SK-N-SH treated with all-trans-retinoic acid at 6 μM for 48 hours (cell line): ENCODE results near the gene NSUN4.

Source experiments
- ATAC-seq: fragments of 200-7000 bp; cut with Tn5 transposase; 3 replicates; pipeline ENCODE4 v1.9.1; 2020; ENCODE audit warnings: mild to moderate bottlenecking, moderate library complexity
- ARNTL ChIP-seq: fragments of 450-650 bp; formaldehyde crosslinking; IDR thresholded peaks from 2 replicates; pipeline ENCODE4 v1.5.0; 2020; ENCODE audit warnings: low read depth, mild to moderate bottlenecking, moderate library complexity, borderline replicate concordance
- BACH2 ChIP-seq: fragments of 250-450 bp; sonication (Bioruptor Pico); IDR thresholded peaks from 2 replicates; pipeline ENCODE4 v1.9.0; 2021; ENCODE audit warnings: mild to moderate bottlenecking, borderline replicate concordance
- CREB5 ChIP-seq: fragments of 250-450 bp; sonication (Bioruptor Pico); IDR thresholded peaks from 2 replicates; pipeline ENCODE4 v1.5.1; 2020; ENCODE audit warnings: low read depth, mild to moderate bottlenecking, moderate library complexity
- CSDC2 ChIP-seq: fragments of 250-450 bp; sonication (Bioruptor Pico); IDR thresholded peaks from 2 replicates; pipeline ENCODE4 v1.5.0; 2020; ENCODE audit warnings: mild to moderate bottlenecking, moderate library complexity
- CSRNP3 ChIP-seq: fragments of 250-450 bp; sonication (Bioruptor Pico); IDR thresholded peaks from 2 replicates; pipeline ENCODE4 v1.5.1; 2021; ENCODE audit warnings: mild to moderate bottlenecking, moderate library complexity
- ESRRG ChIP-seq: fragments of 250-450 bp; sonication (Bioruptor Pico); IDR thresholded peaks from 2 replicates; pipeline ENCODE4 v1.6.1; 2021; ENCODE audit warnings: mild to moderate bottlenecking
- GLIS3 ChIP-seq: fragments of 250-450 bp; sonication (Bioruptor Pico); IDR thresholded peaks from 2 replicates; pipeline ENCODE4 v1.5.0; 2020; ENCODE audit warnings: mild to moderate bottlenecking, moderate library complexity
- ISL1 ChIP-seq: fragments of 250-450 bp; sonication (Bioruptor Pico); IDR thresholded peaks from 2 replicates; pipeline ENCODE4 v2.1.2; 2022; ENCODE audit warnings: mild to moderate bottlenecking, moderate library complexity
- OSR1 ChIP-seq: fragments of 250-450 bp; sonication (Bioruptor Pico); IDR thresholded peaks from 2 replicates; pipeline ENCODE4 v1.8.0; 2022; ENCODE audit warnings: moderate library complexity, mild to moderate bottlenecking, inconsistent platforms
- PATZ1 ChIP-seq: fragments of 250-450 bp; sonication (Bioruptor Pico); IDR thresholded peaks from 2 replicates; pipeline ENCODE4 v1.8.0; 2020; ENCODE audit warnings: mild to moderate bottlenecking, moderate library complexity, borderline replicate concordance
- POU6F1 ChIP-seq: fragments of 250-450 bp; sonication (Bioruptor Pico); IDR thresholded peaks from 2 replicates; pipeline ENCODE4 v1.8.0; 2021; ENCODE audit warnings: low read depth, mild to moderate bottlenecking, moderate library complexity, borderline replicate concordance
- PPARA ChIP-seq: fragments of 250-450 bp; sonication (Bioruptor Pico); IDR thresholded peaks from 2 replicates; pipeline ENCODE4 v1.5.0; 2020; ENCODE audit warnings: mild to moderate bottlenecking, borderline replicate concordance
- RARB ChIP-seq: fragments of 250-450 bp; sonication (Bioruptor Pico); IDR thresholded peaks from 2 replicates; pipeline ENCODE4 v1.8.0; 2021; ENCODE audit warnings: mild to moderate bottlenecking, moderate library complexity
- SNAI2 ChIP-seq: fragments of 250-450 bp; sonication (Bioruptor Pico); IDR thresholded peaks from 2 replicates; pipeline ENCODE4 v1.5.0; 2020; ENCODE audit warnings: mild to moderate bottlenecking, moderate library complexity
- TCF4 ChIP-seq: fragments of 250-450 bp; sonication (Bioruptor Pico); IDR thresholded peaks from 2 replicates; pipeline ENCODE4 v1.8.0; 2021; ENCODE audit warnings: mild to moderate bottlenecking, moderate library complexity, borderline replicate concordance
- TOX ChIP-seq: fragments of 250-450 bp; sonication (Bioruptor Pico); IDR thresholded peaks from 2 replicates; pipeline ENCODE4 v1.8.0; 2021; ENCODE audit warnings: mild to moderate bottlenecking, moderate library complexity, borderline replicate concordance
- TSHZ2 ChIP-seq: fragments of 250-450 bp; sonication (Bioruptor Pico); IDR thresholded peaks from 2 replicates; pipeline ENCODE4 v1.5.0; 2020; ENCODE audit warnings: mild to moderate bottlenecking, moderate library complexity
- ZC3H10 ChIP-seq: fragments of 250-450 bp; sonication (Bioruptor Pico); IDR thresholded peaks from 2 replicates; pipeline ENCODE4 v1.5.1; 2021; ENCODE audit warnings: mild to moderate bottlenecking, moderate library complexity
- ZFP3 ChIP-seq: fragments of 250-450 bp; sonication (Bioruptor Pico); IDR thresholded peaks from 2 replicates; pipeline ENCODE4 v1.5.0; 2020; ENCODE audit warnings: mild to moderate bottlenecking, moderate library complexity
- ZFP30 ChIP-seq: fragments of 450-650 bp; formaldehyde crosslinking; IDR thresholded peaks from 2 replicates; pipeline ENCODE4 v1.5.0; 2022; ENCODE audit warnings: mild to moderate bottlenecking, moderate library complexity
- ZNF565 ChIP-seq: fragments of 450-650 bp; formaldehyde crosslinking; conservative IDR thresholded peaks from 2 replicates; pipeline ENCODE4 v1.5.0; 2020; ENCODE audit warnings: low read depth, mild to moderate bottlenecking, moderate library complexity
- ZNF70 ChIP-seq: fragments of 450-650 bp; formaldehyde crosslinking; IDR thresholded peaks from 2 replicates; pipeline ENCODE4 v1.5.0; 2020; ENCODE audit warnings: mild to moderate bottlenecking, moderate library complexity
- ZNF8 ChIP-seq: fragments of 450-650 bp; formaldehyde crosslinking; IDR thresholded peaks from 2 replicates; pipeline ENCODE4 v1.5.0; 2020; ENCODE audit warnings: mild to moderate bottlenecking, moderate library complexity

Gene NSUN4

GRCh38 chr1:46340404-46341221 is at the start of gene NSUN4:
Gene NSUN4 (plus strand): TSS chr1:46340807. CDS start chr1:46340827, 20 bp downstream.
- peak; percentile 96 for ATAC-seq
- TF ChIP-seq ZNF565 (CRISPR knock-in tag) (no peak), TSHZ2 (CRISPR knock-in tag) (0 out of 2 replicates have a peak, but pooled peaks have one; percentile 50), ZFP30 (CRISPR knock-in tag) (no peak), OSR1 (CRISPR knock-in tag) (no peak), CSDC2 (no peak), RARB (CRISPR knock-in tag) (no peak), BACH2 (CRISPR knock-in tag) (no peak), TCF4 (CRISPR knock-in tag) (no peak), TOX (CRISPR knock-in tag) (peak; percentile 62; the same call in 1 of the 2 replicates), ESRRG (CRISPR knock-in tag) (no peak), ZC3H10 (CRISPR knock-in tag) (peak; percentile 60; the same call in 1 of the 2 replicates), ZNF8 (CRISPR knock-in tag) (no peak), POU6F1 (0 out of 2 replicates have a peak, but pooled peaks have one; percentile 28), CREB5 (no peak), PATZ1 (CRISPR knock-in tag) (no peak), ISL1 (CRISPR knock-in tag) (no peak), SNAI2 (no peak), ZFP3 (CRISPR knock-in tag) (no peak), ZNF70 (no peak), CSRNP3 (CRISPR knock-in tag) (no peak), ARNTL (CRISPR knock-in tag) (no peak), GLIS3 (CRISPR knock-in tag) (no peak), PPARA (no peak)

GRCh38 chr1:46295306-46295705 is 45.3 kb upstream of the NSUN4 start:
- no peak for TF ChIP-seq PPARA
- no peak for TF ChIP-seq PATZ1 (CRISPR knock-in tag)
- no peak for TF ChIP-seq SNAI2
- no peak for TF ChIP-seq ZFP3 (CRISPR knock-in tag)
- TF ChIP-seq RARB (CRISPR knock-in tag): no peak
- TF ChIP-seq ZFP30 (CRISPR knock-in tag): no peak
- TF ChIP-seq BACH2 (CRISPR knock-in tag): no peak
- no peak for TF ChIP-seq CSRNP3 (CRISPR knock-in tag)
- TF ChIP-seq ARNTL (CRISPR knock-in tag): no peak
- no peak for TF ChIP-seq TOX (CRISPR knock-in tag)
- TF ChIP-seq POU6F1: no peak
- TF ChIP-seq ZNF8 (CRISPR knock-in tag): no peak
- no peak for TF ChIP-seq OSR1 (CRISPR knock-in tag)
- TF ChIP-seq ZC3H10 (CRISPR knock-in tag): no peak
- no peak for TF ChIP-seq CSDC2
- no peak for TF ChIP-seq ISL1 (CRISPR knock-in tag)
- no peak for ATAC-seq
